Karpas-422 (cell line): ENCODE measurements around the gene HIP1R. TPM values are rescaled to one million over a fixed set of nuclear protein-coding genes. Genes with fewer than 3 reads are reported as not detected.
"Not testable (repeated sequence)": the region's sequence is repeated elsewhere in the genome, so short reads cannot be mapped to it uniquely, and the experiment has no call there.

Source experiments
- DNase-seq: peaks from one replicate; pipeline ENCODE4 v3.0.0-alpha.2; 2015
- H2AFZ ChIP-seq: fragments of 200-600 bp; sonication (generic); 2 replicates; pipeline ENCODE4 v1.6.1; 2014; ENCODE audit warnings: antibody characterized with exemption, low read length, mixed read lengths
- H3K27ac ChIP-seq: fragments of 200-600 bp; sonication (generic); 2 replicates; pipeline ENCODE4 v1.5.1; 2014; ENCODE audit warnings: mild to moderate bottlenecking, low read length, moderate library complexity
- H3K27me3 ChIP-seq: fragments of 200-600 bp; sonication (generic); 2 replicates; pipeline ENCODE4 v1.6.1; 2014; ENCODE audit warnings: low read length, mixed read lengths
- H3K36me3 ChIP-seq: fragments of 200-600 bp; sonication (generic); 2 replicates; pipeline ENCODE4 v1.6.1; 2014; ENCODE audit warnings: low read length, mixed read lengths; ENCODE audit not compliant: insufficient read depth
- H3K4me1 ChIP-seq: fragments of 200-600 bp; sonication (generic); 2 replicates; pipeline ENCODE4 v1.6.1; 2014; ENCODE audit warnings: mild to moderate bottlenecking, low read length, mixed read lengths
- H3K4me2 ChIP-seq: fragments of 200-600 bp; sonication (generic); 2 replicates; pipeline ENCODE4 v1.6.1; 2014; ENCODE audit warnings: low read length, low read depth, mild to moderate bottlenecking; ENCODE audit not compliant: poor library complexity, severe bottlenecking
- H3K4me3 ChIP-seq: fragments of 200-600 bp; sonication (generic); 2 replicates; pipeline ENCODE4 v1.5.1; 2014; ENCODE audit warnings: mild to moderate bottlenecking, antibody characterized with exemption, low read length, mixed read lengths
- H3K79me2 ChIP-seq: fragments of 200-600 bp; sonication (generic); 2 replicates; pipeline ENCODE4 v1.6.1; 2014; ENCODE audit warnings: mild to moderate bottlenecking, low read length, mixed read lengths
- H3K9ac ChIP-seq: fragments of 200-600 bp; sonication (generic); 2 replicates; pipeline ENCODE4 v1.6.0; 2014; ENCODE audit warnings: low read length
- H3K9me2 ChIP-seq: fragments of 200-600 bp; sonication (generic), shearing (Covaris generic); replicated peaks from 2 replicates; pipeline ENCODE4 v1.6.0; 2014; ENCODE audit warnings: mild to moderate bottlenecking, low read length, moderate library complexity; ENCODE audit not compliant: insufficient read depth
- H3K9me3 ChIP-seq: fragments of 300-700, 200-600 bp; sonication (generic); 2 replicates; pipeline ENCODE4 v1.6.1; 2014; ENCODE audit warnings: low read length, mixed read lengths
- H4K20me1 ChIP-seq: fragments of 200-600 bp; sonication (generic); 2 replicates; pipeline ENCODE4 v1.6.1; 2014; ENCODE audit warnings: mild to moderate bottlenecking, antibody characterized with exemption, low read length, low read depth; ENCODE audit not compliant: insufficient read depth
- total RNA-seq: library from RNA; depleted of rRNA; stranded (reverse); fragments of >200 nt; shearing (Covaris generic); gene quantifications from 2 replicates; pipeline ENCODE4 v1.2.3, GENCODE V29; 2014; ENCODE audit warnings: low replicate concordance; rRNA removed

The HIP1R gene
- total RNA-seq, 1 experiment from 2014 or later: 19.4 TPM

DNA sequence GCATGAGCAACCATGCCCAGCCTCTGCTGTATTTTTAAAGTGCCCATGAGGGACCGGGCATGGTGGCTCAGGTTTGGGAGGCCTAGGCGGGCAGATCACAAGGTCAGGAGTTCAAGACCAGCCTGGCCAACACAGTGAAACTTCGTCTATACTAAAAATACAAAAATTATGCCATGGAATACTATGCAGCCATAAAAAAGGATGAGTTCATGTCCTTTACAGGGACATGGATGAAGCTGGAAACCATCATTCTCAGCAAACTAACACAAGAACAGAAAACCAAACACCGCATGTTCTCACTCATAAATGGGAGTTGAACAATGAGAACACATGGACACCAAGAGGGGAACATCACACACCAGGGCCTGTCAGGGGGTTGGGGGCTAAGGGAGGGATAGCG, 70.0 kb downstream of the HIP1R start:
- H3K9ac ChIP-seq, H3K27me3 ChIP-seq, H4K20me1 ChIP-seq, H3K4me1 ChIP-seq, H3K36me3 ChIP-seq, H3K79me2 ChIP-seq, H3K4me2 ChIP-seq, H3K9me3 ChIP-seq, H3K4me3 ChIP-seq, DNase-seq, H3K9me2 ChIP-seq, H2AFZ ChIP-seq, H3K27ac ChIP-seq: not testable (repeated sequence)

- no peaks in the 10 kb centered on the region for H3K9me2 ChIP-seq
- no peaks in the 10 kb centered on the region for H3K4me1 ChIP-seq
- no peak overlapping the region for H3K9ac ChIP-seq
- no peaks in the 10 kb centered on the region for H3K79me2 ChIP-seq
- H3K27me3 ChIP-seq: no peaks in the 10 kb centered on the region
- no peaks in the 10 kb centered on the region for H4K20me1 ChIP-seq
- no peak overlapping the region for H2AFZ ChIP-seq
- no peak overlapping the region for H3K4me3 ChIP-seq
- H3K4me2 ChIP-seq: no peak overlapping the region
- H3K36me3 ChIP-seq: no peaks in the 10 kb centered on the region
- DNase-seq: no peak
- no peaks in the 10 kb centered on the region for H3K9me3 ChIP-seq
- no peak overlapping the region for H3K27ac ChIP-seq
These were observed 73.7 kb downstream of the HIP1R start for GRCh38 chr12:122908915-122909314.

GRCh38 chr12:122909442-122910288, 74.4 kb downstream of the HIP1R start:
- H3K27me3 ChIP-seq: no peaks in the 10 kb centered on the region
- no peaks in the 10 kb centered on the region for H3K79me2 ChIP-seq
- H3K9ac ChIP-seq: no peak overlapping the region
- no peak overlapping the region for H3K4me2 ChIP-seq
- H3K4me3 ChIP-seq: no peak overlapping the region
- no peaks in the 10 kb centered on the region for H3K9me3 ChIP-seq
- DNase-seq: no peak
- H3K36me3 ChIP-seq: no peaks in the 10 kb centered on the region
- no peak overlapping the region for H2AFZ ChIP-seq
- no peak overlapping the region for H3K27ac ChIP-seq
- no peaks in the 10 kb centered on the region for H3K4me1 ChIP-seq
- H3K9me2 ChIP-seq: no peaks in the 10 kb centered on the region
- no peaks in the 10 kb centered on the region for H4K20me1 ChIP-seq

Other genes starting within 250 kb of the HIP1R start
- not detected in 2 replicates for gene HCAR2, start 132.1 kb upstream of the HIP1R start, total RNA-seq
- gene HCAR3, start 118.6 kb upstream of the HIP1R start, total RNA-seq: 0.22 TPM in 1 of 2 replicates, not detected in the other
- gene HCAR1, start 104.6 kb upstream of the HIP1R start, total RNA-seq: not detected in 2 replicates
- gene DENR, start 82.6 kb upstream of the HIP1R start, total RNA-seq: 53.4 and 72.8 TPM in 2 replicates
- 0.47 and 2.2 TPM in 2 replicates for gene CCDC62, start 60.9 kb upstream of the HIP1R start, total RNA-seq
- gene VPS37B, start 60.7 kb downstream of the HIP1R start, total RNA-seq: not detected in 2 replicates
- gene ABCB9, start 131.0 kb downstream of the HIP1R start, total RNA-seq: 1.5 and 3.7 TPM in 2 replicates
- 8.5 and 28.8 TPM in 2 replicates for gene OGFOD2, start 139.8 kb downstream of the HIP1R start, total RNA-seq
- gene ARL6IP4, start 145.2 kb downstream of the HIP1R start, total RNA-seq: 85.1 and 210 TPM in 2 replicates